Activated CD4-positive, alpha-beta T cell treated with anti-CD3 and anti-CD28 coated beads for 4 hours (primary cell): ENCODE measurements around the gene DOCK2.
"Not testable (repeated sequence)": the region's sequence is repeated elsewhere in the genome, so short reads cannot be mapped to it uniquely, and the experiment has no call there.

Source experiments
- DNase-seq, 2 donors: peaks; one replicate each; pipeline ENCODE4 v3.0.0-alpha.2; 2020

The DOCK2 gene

DNA sequence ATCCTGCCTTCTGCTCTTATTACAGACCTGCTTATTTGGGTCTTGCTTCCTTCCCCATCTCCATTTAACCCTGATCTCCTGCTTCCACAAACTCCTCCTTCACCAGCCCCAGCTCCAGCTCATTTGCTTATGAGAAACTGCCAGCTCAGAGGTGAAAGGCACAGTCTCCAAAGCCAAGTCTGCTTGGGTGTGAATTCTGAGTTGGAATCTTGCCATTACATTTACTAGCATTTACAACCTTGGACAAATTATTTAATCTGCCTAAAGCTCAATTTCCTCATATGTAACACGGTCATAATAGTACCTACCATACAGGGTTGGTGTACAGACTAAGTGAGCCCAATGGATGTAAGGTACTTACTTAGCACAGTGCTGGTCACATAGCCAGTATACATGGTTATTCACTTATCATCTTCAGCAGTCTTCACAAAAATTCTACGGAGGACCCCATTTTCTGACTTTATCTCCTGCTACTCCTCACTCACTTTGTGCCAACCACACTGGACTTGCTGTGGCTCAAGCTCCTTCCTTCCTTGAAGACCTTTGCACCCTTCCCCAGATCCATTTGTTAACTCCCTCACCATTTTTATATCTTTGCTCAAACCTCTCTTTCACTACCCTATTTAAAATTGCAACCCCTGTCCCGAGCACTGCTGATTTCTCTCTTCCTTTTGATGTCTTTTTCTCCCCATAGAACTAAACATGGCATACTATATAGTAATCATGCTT, 86.2 kb downstream of the DOCK2 start:
- no peak for DNase-seq

DNA sequence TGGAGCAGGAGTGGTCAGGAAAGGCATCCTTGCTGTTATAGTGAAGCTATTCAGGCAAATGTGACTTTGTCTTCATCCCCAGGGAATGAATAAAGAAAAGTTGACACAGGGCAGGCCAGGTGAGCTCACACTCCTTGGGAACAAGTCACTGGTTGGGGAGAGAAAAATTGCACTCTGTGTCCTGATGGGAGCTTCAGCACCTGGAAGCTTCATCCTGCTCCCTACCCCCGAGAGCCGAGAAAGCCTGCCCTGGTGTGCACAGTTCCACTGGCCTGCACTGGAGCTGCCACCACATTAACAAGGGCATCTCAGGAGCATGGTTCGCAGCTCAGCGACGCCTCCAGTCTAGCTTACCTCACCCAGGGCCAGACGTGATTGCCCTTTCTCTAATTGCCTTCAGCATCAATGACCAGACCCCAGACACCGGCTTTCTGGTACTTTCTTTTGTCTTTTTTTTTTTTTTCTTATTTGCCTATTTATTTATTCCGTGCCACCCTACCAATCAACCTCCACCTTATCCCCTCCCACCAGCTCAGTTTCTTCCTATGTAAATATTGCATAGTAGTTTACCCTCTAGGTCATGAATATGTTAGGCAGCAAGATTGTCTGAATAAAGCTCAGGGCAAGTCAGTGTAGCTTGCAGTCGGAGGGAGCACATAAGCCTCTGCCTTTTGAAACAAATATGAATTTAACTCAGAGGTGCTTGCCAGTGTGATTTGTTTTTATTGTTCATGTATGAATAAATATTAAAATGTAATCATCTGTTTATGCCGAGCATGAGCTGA, 87.4 kb downstream of the DOCK2 start:
- DNase-seq: no peak

DNA sequence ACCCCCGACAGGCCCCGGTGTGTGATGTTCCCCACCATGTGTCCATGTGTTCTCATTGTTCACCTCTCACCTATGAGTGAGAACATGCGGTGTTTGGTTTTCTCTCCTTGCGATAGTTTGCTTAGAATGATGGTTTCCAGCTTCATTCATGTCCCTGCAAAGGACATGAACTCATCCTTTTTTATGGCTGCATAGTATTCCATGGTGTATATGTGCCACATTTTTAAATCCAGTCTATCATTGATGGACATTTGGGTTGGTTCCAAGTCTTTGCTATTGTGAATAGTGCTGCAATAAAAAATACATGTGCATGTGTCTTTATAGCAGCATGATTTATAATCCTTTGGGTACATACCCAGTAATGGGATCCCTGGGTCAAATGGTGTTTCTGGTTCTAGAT, 88.6 kb downstream of the DOCK2 start:
- DNase-seq: not testable (repeated sequence)

DNA sequence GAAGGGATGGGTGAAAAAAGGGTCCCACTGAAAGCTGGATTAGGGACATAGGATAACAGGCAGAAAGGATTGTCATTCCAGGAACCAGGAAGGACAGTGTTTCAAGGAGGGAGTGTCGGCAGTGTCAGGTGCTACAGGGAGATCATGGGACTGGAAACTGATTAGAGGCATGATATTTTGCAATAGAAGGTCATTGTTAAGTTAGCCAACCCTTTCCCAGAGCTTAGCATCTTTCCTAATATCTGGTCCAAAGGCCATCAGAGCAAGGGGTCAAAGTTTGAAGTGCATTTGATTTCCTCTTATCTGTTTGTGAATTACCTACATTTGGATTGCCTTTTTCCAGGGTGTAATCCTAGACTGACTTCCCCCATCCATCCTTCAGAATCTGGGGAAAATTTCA, 91.3 kb downstream of the DOCK2 start:
- no peak for DNase-seq

- DNase-seq: no peak
Observed at GRCh38 chr5:169731221-169731620, 94.1 kb downstream of the DOCK2 start.

- DNase-seq: no peak
Observed at GRCh38 chr5:169732841-169733240, 95.8 kb downstream of the DOCK2 start.

DNA sequence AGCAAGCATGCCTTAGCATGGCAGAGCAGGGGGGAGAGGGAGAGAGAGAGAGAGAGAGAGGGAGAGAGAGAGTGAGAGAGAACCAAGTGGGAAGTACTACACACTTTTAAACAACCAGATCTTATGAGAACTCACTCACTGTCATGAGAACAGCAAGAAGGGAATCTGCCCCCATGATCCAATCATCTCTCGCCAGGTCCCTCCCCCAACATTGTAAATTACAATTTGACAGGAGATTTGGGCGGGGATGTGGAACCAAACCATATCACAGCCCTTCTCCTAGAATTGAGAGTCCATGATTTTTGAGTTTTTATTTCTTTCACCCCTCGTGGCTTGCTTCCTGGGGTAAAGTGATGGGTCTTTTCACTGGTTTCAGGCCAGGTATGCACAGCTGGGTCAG, 98.8 kb downstream of the DOCK2 start:
- DNase-seq: no peak

- DNase-seq: no peak
Observed at GRCh38 chr5:169736653-169737052, 99.6 kb downstream of the DOCK2 start.

- DNase-seq: no peak
Observed at GRCh38 chr5:169740435-169740834, 103.4 kb downstream of the DOCK2 start.

DNA sequence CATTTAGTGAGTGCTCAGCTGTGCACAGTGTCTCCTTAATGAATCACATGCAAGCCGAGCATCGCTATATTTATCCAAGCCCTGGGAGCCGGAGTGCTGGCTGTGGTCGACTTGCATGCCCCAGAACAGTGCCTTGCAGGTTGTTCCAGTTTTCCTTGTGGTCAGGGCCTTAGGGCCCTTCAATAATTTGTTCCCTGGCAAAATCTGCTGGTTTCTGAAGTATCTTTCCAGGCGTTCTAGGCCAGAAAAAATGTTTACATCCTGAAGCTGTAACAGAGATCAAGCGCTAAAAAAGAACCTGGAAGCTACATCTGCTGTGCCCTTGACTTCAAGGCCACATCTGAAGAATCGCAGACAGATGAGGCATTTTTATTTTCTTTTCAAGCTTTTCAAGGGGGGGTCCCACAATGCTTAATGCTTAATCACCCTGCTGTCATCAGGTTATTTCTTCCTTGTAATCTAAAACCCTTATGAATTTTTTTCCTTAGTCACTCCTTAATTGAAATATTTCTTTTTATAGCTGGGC, 105.8 kb downstream of the DOCK2 start:
- no peak for DNase-seq

- no peak for DNase-seq
Observed at GRCh38 chr5:169744336-169744735, 107.3 kb downstream of the DOCK2 start.

DNA sequence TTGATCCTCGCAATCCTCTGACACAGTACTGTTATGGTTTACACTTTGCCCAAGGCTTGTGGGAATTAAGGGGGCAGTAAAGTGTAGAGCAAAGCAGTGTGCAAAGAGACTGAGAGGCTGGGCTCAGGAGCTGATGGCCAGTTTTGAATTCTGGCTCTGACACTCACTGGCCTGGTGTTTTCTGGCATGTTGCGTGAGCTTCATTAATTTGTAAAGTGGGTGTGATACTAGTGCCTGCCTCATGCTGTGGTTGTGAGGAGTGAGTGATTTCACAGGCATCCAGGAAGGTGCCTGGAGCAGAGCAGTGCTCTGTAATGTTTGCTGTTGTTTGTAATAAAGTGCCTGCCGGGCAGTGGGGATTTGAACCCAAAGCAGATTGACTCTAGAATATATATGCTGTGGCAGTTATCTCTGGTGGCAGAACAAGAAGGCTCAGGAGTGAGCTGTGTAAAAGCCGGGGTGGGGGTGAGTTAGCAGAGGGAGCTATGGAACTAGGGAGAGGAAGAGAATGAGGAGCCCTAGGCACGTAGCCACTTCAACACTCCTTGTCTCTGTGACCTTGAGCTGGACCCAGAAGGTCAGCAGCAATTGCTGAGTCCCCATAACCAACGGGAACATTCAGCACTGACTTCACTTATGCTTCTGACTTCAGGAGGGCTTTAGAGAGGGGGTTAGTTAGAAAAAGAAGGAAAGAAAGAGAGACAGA, 108.5 kb downstream of the DOCK2 start:
- no peak for DNase-seq

DNA sequence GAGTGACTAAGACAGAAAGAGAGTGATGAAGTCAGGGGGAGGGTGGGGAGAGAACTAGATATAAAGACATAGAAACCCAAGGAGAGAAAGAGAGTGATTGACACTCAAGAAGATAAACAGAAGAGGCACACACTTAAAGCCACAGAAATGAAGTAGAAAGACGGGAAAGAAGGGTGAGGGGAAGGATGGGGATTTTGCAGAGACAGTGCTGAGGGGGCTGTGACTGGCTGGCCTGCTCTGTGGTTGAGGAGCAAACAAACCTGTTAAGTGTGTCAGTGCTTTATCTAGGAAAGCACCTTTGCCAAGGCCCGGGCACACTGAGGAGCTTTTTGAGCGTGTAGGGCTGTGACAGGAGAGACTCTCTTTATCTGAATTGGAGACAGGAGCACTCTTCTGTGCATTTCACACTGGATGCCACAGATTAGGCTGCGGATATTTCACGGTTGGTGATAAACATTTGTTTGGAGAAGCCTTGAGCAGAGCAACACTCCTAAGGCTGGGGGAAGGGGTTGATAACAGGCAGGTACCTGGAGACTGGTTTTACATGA, 109.1 kb downstream of the DOCK2 start:
- DNase-seq: no peak

GRCh38 chr5:169748174-169748573, 111.1 kb downstream of the DOCK2 start:
- no peak for DNase-seq

GRCh38 chr5:169749295-169749694, 112.2 kb downstream of the DOCK2 start:
- no peak for DNase-seq

DNA sequence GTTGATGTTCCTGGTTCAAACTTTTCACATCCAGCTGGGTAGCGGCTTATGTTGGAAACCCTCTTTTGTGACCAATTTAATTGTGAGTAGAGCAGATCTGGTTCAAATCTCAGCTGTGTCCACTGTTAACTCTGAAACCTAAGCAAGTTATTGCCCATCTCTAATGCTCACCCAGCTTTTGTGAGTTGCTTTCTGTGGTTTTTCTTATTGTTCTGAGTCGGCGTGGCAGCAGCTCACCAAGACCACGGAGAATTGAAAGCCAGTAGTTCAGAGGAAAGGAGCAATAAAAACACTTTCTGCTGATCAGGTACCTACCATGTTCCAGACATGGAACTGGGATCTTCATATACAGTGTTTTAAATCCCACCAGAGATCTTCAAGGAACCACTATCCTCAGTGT, 114.4 kb downstream of the DOCK2 start:
- DNase-seq: no peak

DNA sequence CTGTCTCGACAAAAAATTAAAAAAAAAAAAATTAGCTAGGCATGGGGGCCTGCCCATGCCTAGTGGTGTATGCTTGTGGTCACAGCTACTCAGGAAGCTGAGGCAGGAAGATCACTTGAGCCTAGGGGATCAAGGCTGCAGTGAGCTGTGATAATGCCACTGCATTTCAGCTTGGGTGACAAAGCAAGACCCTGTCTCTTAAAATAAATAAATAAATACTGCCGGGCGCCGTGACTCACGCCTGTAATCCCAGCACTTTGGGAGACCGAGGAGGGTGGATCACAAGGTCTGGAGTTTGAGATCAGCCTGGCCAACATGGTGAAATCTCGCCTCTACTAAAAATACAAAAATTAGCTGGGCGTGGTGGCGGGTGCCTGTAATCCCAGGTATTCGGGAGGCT, 115.5 kb downstream of the DOCK2 start:
- not testable (repeated sequence) for DNase-seq

DNA sequence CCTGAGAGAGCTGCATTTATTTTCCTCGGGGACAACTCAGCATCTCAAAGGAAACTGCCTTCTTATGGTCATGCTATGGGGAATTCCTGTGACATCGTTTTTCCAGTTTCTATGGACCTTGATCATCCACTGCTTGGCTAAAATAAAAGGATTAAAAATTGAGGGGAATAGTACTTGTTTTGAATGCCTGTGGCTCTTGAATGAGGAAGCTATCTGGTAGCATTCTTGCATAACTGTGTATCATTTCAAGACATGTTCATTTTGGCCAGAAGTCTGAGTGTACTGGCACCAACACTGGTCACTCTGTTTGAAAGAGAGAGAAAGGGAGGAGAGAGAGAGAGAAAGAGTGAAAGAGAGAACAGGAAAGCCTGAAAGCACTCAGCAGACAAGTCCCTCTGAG, 116.7 kb downstream of the DOCK2 start:
- no peak for DNase-seq

DNA sequence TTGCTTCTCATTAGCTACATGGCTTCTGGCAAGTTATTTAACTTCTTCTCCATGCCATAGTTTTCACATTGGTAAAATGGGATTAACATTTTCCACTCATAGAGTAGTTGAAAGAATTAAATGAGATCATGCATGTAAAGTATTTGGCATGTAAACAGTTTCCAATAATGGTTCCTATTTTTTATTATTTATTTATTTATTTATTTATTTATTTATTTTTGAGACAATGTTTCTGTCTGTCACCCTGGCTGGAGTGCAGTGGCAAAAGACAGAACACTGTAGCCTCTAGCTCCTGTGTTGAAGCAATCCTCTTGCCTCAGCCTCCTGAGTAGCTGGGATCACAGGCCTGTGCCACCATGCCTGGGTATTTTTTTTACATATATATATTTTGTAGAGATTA, 117.7 kb downstream of the DOCK2 start:
- no peak for DNase-seq

GRCh38 chr5:169756071-169756765, 119.1 kb downstream of the DOCK2 start:
- no peak for DNase-seq

- no peak for DNase-seq
Observed at GRCh38 chr5:169757016-169757415, 119.9 kb downstream of the DOCK2 start.

DNA sequence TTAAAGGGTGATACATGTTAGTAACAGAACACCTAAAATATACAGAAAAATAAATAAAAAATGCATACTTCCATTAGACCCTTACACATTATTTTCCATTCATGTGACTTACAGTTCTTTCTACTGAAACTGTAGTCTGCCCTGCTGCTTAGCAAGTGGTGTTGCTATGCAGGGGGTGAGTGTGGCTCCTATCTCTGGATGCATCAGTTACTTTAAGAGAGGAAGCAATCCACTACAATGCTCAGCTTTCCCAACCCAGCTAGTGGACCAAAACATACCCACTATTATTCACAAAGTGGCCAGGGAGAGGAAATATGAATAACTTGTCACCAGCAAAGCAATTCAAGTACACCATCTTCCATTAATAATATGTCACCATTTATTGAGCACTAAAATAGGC, 121.8 kb downstream of the DOCK2 start:
- no peak for DNase-seq

GRCh38 chr5:169760229-169760628, 123.2 kb downstream of the DOCK2 start:
- no peak for DNase-seq
